Hepatocyte (in vitro differentiated cells): Measurements from ENCODE around the gene MRPS18B.

Experiments used
- EZH2 ChIP-seq: fragments of 200-600 bp; sonication (generic); IDR thresholded peaks from 2 replicates; pipeline ENCODE4 v1.6.1; 2016; ENCODE audit warnings: antibody characterized with exemption, mild to moderate bottlenecking, borderline replicate concordance
- TF ChIP-seq, protein P1 (sequence below): fragments of 200-600 bp; sonication (generic); IDR thresholded peaks from 2 replicates; pipeline ENCODE4 v1.5.1; 2016; ENCODE audit warnings: antibody characterized with exemption, mild to moderate bottlenecking; ENCODE audit not compliant: poor library complexity

DNA sequence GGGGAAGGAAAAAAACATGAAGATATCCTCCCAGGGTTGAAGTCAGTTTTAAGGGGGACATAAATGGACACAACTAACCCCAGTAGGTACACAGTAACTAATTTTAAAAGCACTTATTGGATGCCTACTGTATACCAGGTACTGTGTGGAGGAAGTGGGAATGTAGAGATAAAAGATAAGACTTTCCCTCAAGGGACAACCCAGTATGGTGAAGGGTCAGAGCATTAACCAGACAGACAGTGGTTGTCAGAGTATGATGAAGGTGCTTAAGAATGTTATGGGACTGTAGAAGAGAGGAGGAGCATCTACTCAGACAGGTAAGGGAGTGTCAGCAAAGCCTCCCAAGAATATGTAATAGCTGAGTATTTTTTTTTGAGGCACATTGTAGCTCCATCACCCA lies 45.5 kb upstream of the MRPS18B start:
- TF ChIP-seq, protein P1, sequence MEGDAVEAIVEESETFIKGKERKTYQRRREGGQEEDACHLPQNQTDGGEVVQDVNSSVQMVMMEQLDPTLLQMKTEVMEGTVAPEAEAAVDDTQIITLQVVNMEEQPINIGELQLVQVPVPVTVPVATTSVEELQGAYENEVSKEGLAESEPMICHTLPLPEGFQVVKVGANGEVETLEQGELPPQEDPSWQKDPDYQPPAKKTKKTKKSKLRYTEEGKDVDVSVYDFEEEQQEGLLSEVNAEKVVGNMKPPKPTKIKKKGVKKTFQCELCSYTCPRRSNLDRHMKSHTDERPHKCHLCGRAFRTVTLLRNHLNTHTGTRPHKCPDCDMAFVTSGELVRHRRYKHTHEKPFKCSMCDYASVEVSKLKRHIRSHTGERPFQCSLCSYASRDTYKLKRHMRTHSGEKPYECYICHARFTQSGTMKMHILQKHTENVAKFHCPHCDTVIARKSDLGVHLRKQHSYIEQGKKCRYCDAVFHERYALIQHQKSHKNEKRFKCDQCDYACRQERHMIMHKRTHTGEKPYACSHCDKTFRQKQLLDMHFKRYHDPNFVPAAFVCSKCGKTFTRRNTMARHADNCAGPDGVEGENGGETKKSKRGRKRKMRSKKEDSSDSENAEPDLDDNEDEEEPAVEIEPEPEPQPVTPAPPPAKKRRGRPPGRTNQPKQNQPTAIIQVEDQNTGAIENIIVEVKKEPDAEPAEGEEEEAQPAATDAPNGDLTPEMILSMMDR: no peak
- no peak for TF ChIP-seq EZH2
